Ectodermal cell (in vitro differentiated cells): Measurements from ENCODE around the gene STOML1.
"Not testable (repeated sequence)": the region's sequence is repeated elsewhere in the genome, so short reads cannot be mapped to it uniquely, and the experiment has no call there.

Source experiments
- H3K27ac ChIP-seq: 2 replicates; pipeline ENCODE4 v1.7.0; 2013; ENCODE audit warnings: mild to moderate bottlenecking, low read depth, low read length; ENCODE audit not compliant: insufficient read depth, poor library complexity, severe bottlenecking
- H3K27me3 ChIP-seq: 2 replicates; pipeline ENCODE4 v1.7.0; 2013; ENCODE audit warnings: mild to moderate bottlenecking, low read length; ENCODE audit not compliant: insufficient read depth, control insufficient read depth, poor library complexity, severe bottlenecking
- H3K36me3 ChIP-seq: one replicate; pipeline ENCODE4 v1.7.0; 2013; ENCODE audit warnings: low read length; ENCODE audit not compliant: control insufficient read depth, insufficient read depth
- H3K4me1 ChIP-seq: one replicate; pipeline ENCODE4 v1.7.0; 2013; ENCODE audit warnings: low read length; ENCODE audit not compliant: control insufficient read depth, insufficient read depth
- H3K4me3 ChIP-seq: 2 replicates; pipeline ENCODE4 v1.7.0; 2013; ENCODE audit warnings: low read depth, low read length, control low read depth; ENCODE audit not compliant: insufficient read depth
- H3K9me3 ChIP-seq: 2 replicates; pipeline ENCODE4 v1.7.0; 2013; ENCODE audit warnings: mild to moderate bottlenecking, low read length, moderate library complexity; ENCODE audit not compliant: control insufficient read depth
- WGBS, 2 experiments: methylation state at CpG; one replicate each; pipeline ENCODE4 v1.1.7; 2013; ENCODE audit warnings: missing lambda C conversion rate in 2 of 2; 5-methylcytosine and 5-hydroxymethylcytosine counted together

Gene STOML1

GRCh38 chr15:73940061-73940981, 51.8 kb downstream of the STOML1 start:
- WGBS, 2 experiments, result 86 to 88% methylated on average over 8 of the region's 8 CpGs
- Histone ChIP-seq H3K27me3 (no peaks in the 10 kb centered on the region), H3K36me3 (no peaks in the 10 kb centered on the region), H3K4me1 (peaks cover 30% of the 10 kb centered on the region), H3K27ac (no peak overlapping the region), H3K4me3 (no peak overlapping the region), H3K9me3 (no peaks in the 10 kb centered on the region)

GRCh38 chr15:73939138-73939537, 53.0 kb downstream of the STOML1 start:
- Histone ChIP-seq H3K36me3 (no peaks in the 10 kb centered on the region), H3K27me3 (no peaks in the 10 kb centered on the region), H3K4me3 (no peak overlapping the region), H3K4me1 (peaks cover 31% of the 10 kb centered on the region), H3K27ac (no peak overlapping the region), H3K9me3 (no peaks in the 10 kb centered on the region)
- WGBS, 2 experiments, result 62 to 65% methylated on average over 4 of the region's 4 CpGs

GRCh38 chr15:73938516-73938915, 53.6 kb downstream of the STOML1 start:
- H3K4me1 ChIP-seq, result peaks cover 31% of the 10 kb centered on the region
- not testable (repeated sequence) for H3K9me3 ChIP-seq, H3K4me3 ChIP-seq, H3K27me3 ChIP-seq, H3K36me3 ChIP-seq, H3K27ac ChIP-seq
- 95% methylated on average over 8 of the region's 8 CpGs for WGBS, 2 experiments

- WGBS, 2 experiments, result 95 to 96% methylated on average over 11 of the region's 11 CpGs
- no peaks in the 10 kb centered on the region for H3K9me3 ChIP-seq
- H3K4me3 ChIP-seq, result no peak overlapping the region
- H3K27ac ChIP-seq, result no peak overlapping the region
- H3K4me1 ChIP-seq, result peaks cover 31% of the 10 kb centered on the region
- H3K27me3 ChIP-seq, result no peaks in the 10 kb centered on the region
- H3K36me3 ChIP-seq, result no peaks in the 10 kb centered on the region
Observed at GRCh38 chr15:73937726-73938125, 54.4 kb downstream of the STOML1 start.

GRCh38 chr15:73937296-73937695, 54.8 kb downstream of the STOML1 start:
- Histone ChIP-seq H3K27me3 (no peaks in the 10 kb centered on the region), H3K4me1 (peaks cover 31% of the 10 kb centered on the region), H3K36me3 (no peaks in the 10 kb centered on the region), H3K4me3 (no peak overlapping the region), H3K9me3 (no peaks in the 10 kb centered on the region), H3K27ac (no peak overlapping the region)
- WGBS, 2 experiments, result 80% methylated on average over 10 of the region's 10 CpGs

- no peak overlapping the region for H3K27ac ChIP-seq
- 77 to 81% methylated on average over 12 of the region's 12 CpGs for WGBS, 2 experiments
- no peaks in the 10 kb centered on the region for H3K9me3 ChIP-seq
- H3K36me3 ChIP-seq, result no peaks in the 10 kb centered on the region
- H3K4me1 ChIP-seq, result peaks cover 31% of the 10 kb centered on the region
- H3K27me3 ChIP-seq, result no peaks in the 10 kb centered on the region
- no peak overlapping the region for H3K4me3 ChIP-seq
Observed at GRCh38 chr15:73936588-73937290, 55.4 kb downstream of the STOML1 start.

GRCh38 chr15:73936181-73936580, 55.9 kb downstream of the STOML1 start:
- H3K36me3 ChIP-seq, result no peaks in the 10 kb centered on the region
- H3K9me3 ChIP-seq, result no peaks in the 10 kb centered on the region
- H3K4me1 ChIP-seq, result peaks cover 31% of the 10 kb centered on the region
- 74 to 81% methylated on average over 5 of the region's 5 CpGs for WGBS, 2 experiments
- H3K27ac ChIP-seq, result no peak overlapping the region
- H3K4me3 ChIP-seq, result no peak overlapping the region
- no peaks in the 10 kb centered on the region for H3K27me3 ChIP-seq

- H3K27ac ChIP-seq, result no peak overlapping the region
- H3K4me1 ChIP-seq, result peaks cover 31% of the 10 kb centered on the region
- 52 to 58% methylated on average over 3 to 4 of the region's 4 CpGs for WGBS, 2 experiments
Observed at GRCh38 chr15:73935547-73935946, 56.5 kb downstream of the STOML1 start.

GRCh38 chr15:73934281-73934680, 57.8 kb downstream of the STOML1 start:
- Histone ChIP-seq H3K27me3 (no peaks in the 10 kb centered on the region), H3K36me3 (no peaks in the 10 kb centered on the region), H3K27ac (no peak overlapping the region), H3K4me1 (peaks cover 30% of the 10 kb centered on the region), H3K9me3 (no peaks in the 10 kb centered on the region), H3K4me3 (no peak overlapping the region)
- WGBS, 2 experiments, result 94 to 95% methylated on average over 7 of the region's 7 CpGs

More at GRCh38 chr15:73935547-73935946, 56.5 kb downstream of the STOML1 start:
- no peaks in the 10 kb centered on the region for H3K9me3 ChIP-seq
- H3K4me3 ChIP-seq, result no peak overlapping the region
- no peaks in the 10 kb centered on the region for H3K27me3 ChIP-seq
- no peaks in the 10 kb centered on the region for H3K36me3 ChIP-seq
